C1 segment of cervical spinal cord (tissue), 14 donors: ENCODE results near the gene UXS1.

Experiments used
- DNase-seq, 14 donors: peaks; one replicate each; lab custom pipeline; 2025; lab: John Stamatoyannopoulos, UW

Gene UXS1

GRCh38 chr2:106113361-106113966 is 80.6 kb downstream of the UXS1 start:
- no peak for DNase-seq

- DNase-seq: no peak
These were observed 82.1 kb downstream of the UXS1 start for GRCh38 chr2:106111882-106112571.

- DNase-seq: no peak
These were observed 84.3 kb downstream of the UXS1 start for GRCh38 chr2:106109675-106110424.

- DNase-seq: no peak
These were observed 85.3 kb downstream of the UXS1 start for GRCh38 chr2:106108791-106109190.

- peak in 6 of 14 donors; percentile 13 to 40 (median 24) for DNase-seq
These were observed 85.8 kb downstream of the UXS1 start for GRCh38 chr2:106108351-106108750.

GRCh38 chr2:106107509-106108131 is 86.5 kb downstream of the UXS1 start:
- no peak for DNase-seq

- no peak for DNase-seq
These were observed 87.2 kb downstream of the UXS1 start for GRCh38 chr2:106106622-106107508.

GRCh38 chr2:106105151-106105922 is 88.8 kb downstream of the UXS1 start:
- DNase-seq: peak in 1 of 14 donors; percentile 18

GRCh38 chr2:106104332-106105062 is 89.6 kb downstream of the UXS1 start:
- DNase-seq: peak in 7 of 14 donors; percentile 3 to 58 (median 21)

GRCh38 chr2:106099691-106100090 is 94.4 kb downstream of the UXS1 start:
- no peak for DNase-seq

- DNase-seq: no peak
These were observed 95.4 kb downstream of the UXS1 start for GRCh38 chr2:106098664-106099063.

- DNase-seq: no peak
These were observed 96.0 kb downstream of the UXS1 start for GRCh38 chr2:106098081-106098480.

- no peak for DNase-seq
These were observed 96.8 kb downstream of the UXS1 start for GRCh38 chr2:106097038-106098000.

GRCh38 chr2:106096299-106097037 is 97.6 kb downstream of the UXS1 start:
- DNase-seq: no peak

GRCh38 chr2:106095478-106096298 is 98.4 kb downstream of the UXS1 start:
- DNase-seq: no peak

- DNase-seq: no peak
These were observed 99.8 kb downstream of the UXS1 start for GRCh38 chr2:106094131-106094841.
